HG03354 (cell line): ENCODE data around the gene APRT.
"Not testable (repeated sequence)": the region's sequence is repeated elsewhere in the genome, so short reads cannot be mapped to it uniquely, and the experiment has no call there.

Experiments used
- ATAC-seq: cut with Tn5 transposase; IDR thresholded peaks from one replicate; pipeline ENCODE4 v1.9.1; 2021; ENCODE audit warnings: mild to moderate bottlenecking; ENCODE audit not compliant: unreplicated experiment, poor library complexity, severe bottlenecking

The APRT gene

GRCh38 chr16:88778271-88778525 lies 33.5 kb downstream of the APRT start:
- ATAC-seq, result no peak

- no peak for ATAC-seq
Measured at GRCh38 chr16:88777471-88778270, 34.1 kb downstream of the APRT start.

GRCh38 chr16:88775825-88776224 lies 35.9 kb downstream of the APRT start:
- ATAC-seq, result no peak

GRCh38 chr16:88774544-88775393 lies 37.0 kb downstream of the APRT start:
- no peak for ATAC-seq

- ATAC-seq, result no peak
Measured at GRCh38 chr16:88773812-88774291, 37.9 kb downstream of the APRT start.

DNA sequence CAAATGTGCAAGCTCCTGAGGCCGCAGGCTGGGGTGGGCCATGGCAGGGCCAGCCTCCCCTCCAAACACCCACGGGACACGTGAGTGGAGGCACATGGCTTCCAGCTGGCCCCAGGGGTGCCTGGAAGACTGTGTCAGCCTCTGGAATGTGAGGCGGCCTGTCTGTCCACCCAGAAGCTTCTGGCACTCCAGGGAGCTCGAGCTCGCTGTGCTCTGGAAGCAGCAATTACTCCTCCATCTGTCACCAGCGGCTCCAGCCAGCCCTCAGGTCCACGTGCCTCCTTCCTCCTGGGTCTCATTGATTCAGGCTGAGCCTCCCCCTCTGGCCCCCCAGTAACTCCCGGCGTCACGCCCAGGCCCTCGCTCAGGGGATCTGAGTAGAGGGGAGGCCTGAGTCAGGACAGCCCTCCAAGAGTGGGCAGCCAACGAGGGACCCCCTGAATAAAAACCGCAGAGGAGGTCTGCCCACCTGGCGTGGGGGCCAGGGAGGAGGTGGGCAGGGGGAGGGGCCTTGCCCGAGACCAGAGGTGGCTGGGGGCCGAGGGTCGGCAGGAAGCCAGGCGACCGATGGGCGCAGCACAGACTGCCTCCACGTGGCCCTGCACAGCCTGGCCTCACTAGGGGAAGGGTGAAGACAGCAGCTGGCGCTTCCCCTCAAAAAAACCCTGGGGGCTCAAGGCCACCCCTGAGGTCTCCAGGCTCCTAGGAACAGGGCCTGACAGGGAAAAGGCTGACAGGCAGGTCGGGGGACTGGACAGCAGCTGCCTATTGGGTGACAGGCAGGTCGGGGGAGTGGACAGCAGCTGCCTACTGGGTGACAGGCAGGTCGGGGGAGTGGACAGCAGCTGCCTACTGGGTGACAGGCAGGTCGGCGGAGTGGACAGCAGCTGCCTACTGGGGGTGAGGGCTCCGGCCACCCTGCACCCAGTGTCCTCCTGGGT lies 38.6 kb downstream of the APRT start:
- ATAC-seq, result no peak

DNA sequence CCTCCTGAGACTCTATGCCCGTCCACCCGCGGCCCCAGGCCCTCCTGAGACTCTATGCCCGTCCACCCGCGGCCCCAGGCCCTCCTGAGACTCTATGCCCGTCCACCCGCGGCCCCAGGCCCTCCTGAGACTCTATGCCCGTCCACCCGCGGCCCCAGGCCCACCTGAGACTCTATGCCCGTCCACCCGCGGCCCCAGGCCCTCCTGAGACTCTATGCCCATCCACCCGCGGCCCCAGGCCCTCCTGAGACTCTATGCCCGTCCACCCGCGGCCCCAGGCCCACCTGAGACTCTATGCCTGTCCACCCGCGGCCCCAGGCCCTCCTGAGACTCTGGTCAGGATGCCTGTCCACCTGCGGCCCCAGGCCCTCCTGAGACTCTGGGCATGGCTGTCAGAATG lies 39.9 kb downstream of the APRT start:
- ATAC-seq, result not testable (repeated sequence)

DNA sequence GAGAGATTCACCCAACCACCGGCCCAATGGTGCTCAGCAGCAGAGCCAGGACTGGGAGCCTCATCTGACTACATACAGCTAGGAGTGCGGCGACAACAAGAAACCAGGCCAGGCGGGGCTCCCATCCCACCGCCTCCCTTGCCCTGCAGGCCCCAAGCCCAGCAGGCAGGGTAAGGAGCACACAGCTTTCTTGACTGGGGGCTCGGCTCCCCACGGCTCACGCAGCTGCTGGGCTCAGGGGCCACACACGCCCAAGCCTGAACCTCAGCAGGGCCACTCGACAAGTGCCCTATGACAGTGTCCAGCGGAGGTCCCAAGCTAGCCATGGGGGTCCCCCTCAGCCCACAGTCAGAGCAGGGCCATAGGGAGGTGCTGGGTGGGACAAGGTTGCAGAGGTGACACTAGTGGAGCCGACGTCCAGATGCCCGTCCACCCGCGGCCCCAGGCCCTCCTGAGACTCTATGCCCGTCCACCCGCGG lies 40.4 kb downstream of the APRT start:
- ATAC-seq, result no peak

DNA sequence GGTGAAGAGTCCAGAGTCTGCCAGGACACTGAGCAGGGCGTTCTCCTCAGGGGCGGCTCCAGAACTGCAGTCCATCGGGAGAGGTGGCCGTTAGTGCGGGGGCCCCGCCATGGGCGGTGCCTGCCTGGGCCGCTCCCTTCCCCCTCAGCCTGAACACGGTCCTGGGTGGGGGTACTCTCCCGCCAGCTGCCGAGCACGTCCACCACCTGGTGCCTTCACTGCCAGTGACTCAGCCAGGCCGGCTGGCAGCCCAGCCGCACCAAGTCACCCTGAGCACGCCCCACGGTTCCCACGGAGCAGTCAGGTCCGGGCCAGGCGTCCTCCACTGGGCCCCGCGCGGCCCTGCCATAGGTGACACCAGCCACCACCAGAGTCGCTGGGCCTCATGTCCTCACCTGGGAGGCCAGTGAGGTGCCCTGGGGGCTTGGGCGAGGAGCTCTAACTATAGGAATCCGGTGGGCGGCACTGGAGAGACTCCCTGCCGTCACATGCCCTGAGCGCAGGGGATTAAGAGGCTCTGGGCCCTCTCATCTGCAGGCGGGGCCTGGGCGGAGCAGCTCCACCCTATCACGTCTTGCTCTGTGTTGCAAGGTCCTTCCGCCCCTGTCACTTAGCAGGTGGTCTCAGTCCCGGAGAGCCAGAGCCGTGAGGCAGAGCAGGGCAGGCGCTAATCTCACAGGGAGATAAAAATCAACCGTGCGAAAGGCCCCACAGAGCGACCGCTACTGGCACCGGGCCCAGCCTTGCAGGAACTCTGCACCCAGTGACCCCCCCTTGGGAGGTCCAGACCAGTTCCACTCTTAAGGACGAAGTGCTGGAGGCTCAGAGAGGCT lies 41.1 kb downstream of the APRT start:
- ATAC-seq, result peak; percentile 44

DNA sequence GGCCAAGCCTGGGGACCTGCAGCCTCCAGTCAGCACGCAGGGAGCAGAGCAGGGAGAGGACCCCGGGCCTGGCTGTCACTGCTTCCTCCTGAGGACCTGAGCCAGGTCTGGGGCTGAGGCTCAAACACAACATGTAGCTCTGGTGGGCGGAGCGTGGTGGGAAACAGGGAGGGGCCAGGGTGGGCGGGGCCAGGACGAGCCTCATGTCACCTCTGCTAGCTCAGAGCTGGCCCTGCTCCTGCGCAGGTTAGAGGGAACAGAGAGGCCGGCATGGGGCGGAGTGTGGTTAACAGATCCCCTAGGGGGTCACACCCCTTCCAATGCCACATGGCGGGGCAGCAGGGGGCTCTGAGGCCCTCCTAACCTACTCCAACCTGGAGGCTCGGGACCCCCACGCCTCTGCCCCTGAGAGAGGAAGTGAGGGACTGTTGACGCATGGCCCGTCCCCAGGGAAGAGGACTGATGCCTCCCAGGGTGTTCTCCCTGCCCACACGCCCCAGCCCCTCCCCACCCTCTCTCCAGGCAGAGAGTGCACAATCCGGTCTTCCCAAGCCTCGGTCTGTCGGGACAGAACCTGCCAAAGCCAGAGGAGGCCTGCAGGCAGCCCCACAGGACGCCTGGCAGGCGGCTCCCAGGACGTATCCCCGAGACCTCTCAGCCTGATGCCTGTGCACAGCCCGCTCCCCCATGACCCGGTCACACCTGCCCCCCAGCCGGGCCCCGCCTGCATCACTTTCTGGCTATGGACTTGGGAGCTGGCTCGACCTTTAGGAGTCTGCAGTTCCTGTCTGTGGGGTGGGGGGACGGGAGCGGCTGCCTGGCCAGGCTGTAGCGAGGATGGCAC lies 41.9 kb downstream of the APRT start:
- ATAC-seq, result no peak

DNA sequence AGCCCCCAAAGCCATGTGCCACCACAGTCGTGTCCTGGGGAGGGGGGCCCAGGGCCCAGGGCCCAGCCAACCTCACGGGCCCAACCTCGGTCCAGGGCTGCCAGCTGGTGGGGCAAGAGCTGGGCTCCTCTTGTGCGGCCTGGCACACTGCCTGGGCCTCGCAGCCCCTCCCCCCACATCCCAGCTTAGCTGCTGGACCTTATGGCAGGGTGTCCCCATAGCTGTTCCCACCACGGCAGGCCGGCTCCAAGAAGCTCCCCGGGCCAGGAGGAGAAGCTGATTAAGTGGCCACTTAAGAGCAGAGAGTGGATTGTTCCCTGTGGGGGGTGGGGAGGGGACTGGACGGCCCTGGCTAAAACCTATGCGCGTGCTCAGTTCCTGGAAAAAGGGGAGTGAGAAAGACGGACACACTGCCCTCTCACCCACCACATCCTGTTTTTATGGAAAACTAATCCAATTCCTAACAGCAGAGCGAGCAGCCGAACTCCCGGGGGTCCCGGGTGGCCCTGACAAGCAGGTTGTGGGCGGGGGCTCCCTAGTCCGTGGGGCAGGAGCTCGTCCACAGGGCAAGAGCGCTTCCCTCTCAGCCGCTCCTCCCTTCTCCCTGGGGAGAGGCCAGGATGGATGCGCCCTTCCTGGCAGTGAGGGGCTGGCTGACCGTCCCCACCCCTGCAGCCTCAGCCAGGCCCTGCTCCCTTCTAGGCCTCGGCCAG lies 43.5 kb downstream of the APRT start:
- no peak for ATAC-seq

DNA sequence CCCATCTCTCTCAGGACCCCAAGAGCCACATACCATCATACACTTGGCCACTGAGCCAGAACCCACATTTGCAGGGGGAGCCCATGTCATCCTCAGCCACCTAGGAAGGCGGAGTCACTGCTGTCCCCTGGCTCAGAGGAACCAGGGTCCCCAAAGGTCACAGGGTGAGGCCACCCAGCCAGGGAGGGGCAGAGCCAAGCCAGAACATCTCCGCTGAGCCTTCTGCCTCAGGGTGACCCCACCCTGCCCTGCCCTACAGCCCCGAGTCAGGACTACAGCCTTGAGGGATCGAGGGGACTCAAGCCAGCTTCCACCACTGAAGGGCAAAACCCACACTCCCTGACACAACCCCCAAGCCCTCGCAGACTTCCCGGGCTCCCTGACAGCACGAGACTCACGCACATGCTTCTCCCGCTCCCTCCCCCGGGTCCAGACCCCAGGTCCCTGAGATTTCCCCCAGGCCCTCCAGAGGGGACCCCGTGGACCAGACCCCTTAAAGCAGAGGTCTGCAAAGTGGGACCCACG lies 44.1 kb downstream of the APRT start:
- ATAC-seq, result no peak

DNA sequence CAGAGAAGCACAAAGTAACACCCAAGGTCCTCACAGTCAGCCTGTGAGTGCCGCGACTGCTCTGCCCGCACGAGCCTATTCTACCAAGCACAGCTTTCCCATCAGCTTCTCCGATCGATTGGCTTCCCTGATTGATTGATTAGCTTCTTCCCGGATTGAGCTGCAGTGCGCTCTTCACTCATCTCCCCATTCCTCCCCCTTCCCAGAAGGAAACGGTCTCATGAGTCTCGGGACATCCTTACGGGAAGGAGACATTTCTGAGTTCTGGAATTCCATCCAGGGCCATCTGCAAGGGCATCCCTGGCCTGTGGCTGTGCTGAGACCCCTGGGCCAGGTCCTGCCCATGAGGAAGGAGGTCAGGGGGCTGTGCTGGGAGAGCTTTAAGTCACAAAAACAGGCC lies 44.8 kb downstream of the APRT start:
- no peak for ATAC-seq

DNA sequence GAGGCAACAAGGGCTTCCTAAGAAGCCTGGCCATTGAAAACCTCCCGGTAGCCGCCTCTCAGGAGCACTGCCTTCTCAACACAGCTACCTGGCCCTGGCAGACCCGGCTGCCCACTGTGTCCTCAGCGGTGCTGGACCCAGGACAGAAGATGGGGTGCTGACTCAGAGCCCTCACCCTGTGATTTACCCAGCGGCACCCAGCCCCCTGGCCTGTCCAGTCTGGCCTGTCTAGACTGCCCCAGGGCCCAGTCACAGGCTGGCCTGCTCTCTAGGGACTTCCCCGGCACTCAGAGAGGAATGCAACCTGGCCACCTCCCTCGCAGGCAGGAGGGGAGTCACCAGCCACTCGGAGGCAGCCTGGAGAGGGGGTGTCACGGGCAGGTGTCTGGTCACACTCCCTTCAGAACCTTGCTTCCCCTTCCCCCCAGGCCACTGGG lies 46.8 kb downstream of the APRT start:
- ATAC-seq, result no peak

DNA sequence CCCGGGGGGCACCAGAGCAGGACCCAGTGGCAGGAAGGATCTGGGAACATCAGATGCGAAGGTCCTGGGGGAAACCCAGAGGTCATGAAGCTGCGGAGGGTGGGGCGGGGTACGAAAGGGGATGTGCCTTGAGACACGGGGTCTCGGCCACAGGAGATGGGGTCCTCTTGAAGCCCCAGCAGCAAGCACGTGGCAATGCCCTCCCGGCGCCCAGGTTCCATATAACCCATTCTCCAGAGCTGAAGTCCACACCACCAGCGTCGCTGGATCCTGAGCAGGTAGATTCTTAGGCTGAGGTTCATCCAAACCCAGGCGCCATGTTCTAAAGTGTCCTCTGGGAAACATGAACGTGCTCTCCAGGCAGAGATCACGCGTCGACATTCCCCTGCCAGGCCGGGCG lies 47.6 kb downstream of the APRT start:
- ATAC-seq, result no peak

GRCh38 chr16:88763502-88764053 lies 48.1 kb downstream of the APRT start:
- ATAC-seq, result no peak

GRCh38 chr16:88762941-88763340 lies 48.8 kb downstream of the APRT start:
- no peak for ATAC-seq
